ENCODE measurements around the gene ADPRS. TPM values are rescaled to one million over a fixed set of nuclear protein-coding genes. Genes with fewer than 3 reads are reported as not detected.

ADPRS gene
- total and polyA plus RNA-seq, 9 donors = 14.9 to 52.2 (median 24.9) TPM

DNA sequence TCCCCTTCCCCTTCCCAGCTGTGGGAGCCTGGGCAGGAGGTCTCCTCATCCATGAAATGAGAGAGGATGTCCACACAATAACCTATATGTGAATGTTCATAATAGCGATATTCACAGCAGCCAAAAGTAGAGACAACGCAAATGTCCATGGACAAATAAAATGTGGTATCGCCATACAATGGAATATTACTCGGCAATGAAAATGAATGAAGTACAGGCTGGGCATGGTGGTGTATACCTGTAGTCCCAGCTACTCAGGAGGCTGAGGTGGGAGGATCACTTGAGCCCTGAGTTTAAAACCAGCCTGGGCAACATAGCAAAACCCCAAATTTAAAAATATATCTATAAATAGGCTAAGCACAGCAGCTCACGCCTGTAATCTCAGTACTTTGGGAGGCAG lies 12.9 kb downstream of the ADPRS start:
- H3K9me3 ChIP-seq = no peaks in the 10 kb centered on the region
- H3K27ac ChIP-seq = no peak overlapping the region
- no peaks in the 10 kb centered on the region for H3K36me3 ChIP-seq
- H3K27me3 ChIP-seq = no peaks in the 10 kb centered on the region
- WGBS, 3 donors = 95 to 98% (median 96%) methylated on average over 5 of the region's 5 CpGs
- TF ChIP-seq POLR2A (IDR thresholded peaks at IDR 0.05) = no peak
- TF ChIP-seq, protein P1, sequence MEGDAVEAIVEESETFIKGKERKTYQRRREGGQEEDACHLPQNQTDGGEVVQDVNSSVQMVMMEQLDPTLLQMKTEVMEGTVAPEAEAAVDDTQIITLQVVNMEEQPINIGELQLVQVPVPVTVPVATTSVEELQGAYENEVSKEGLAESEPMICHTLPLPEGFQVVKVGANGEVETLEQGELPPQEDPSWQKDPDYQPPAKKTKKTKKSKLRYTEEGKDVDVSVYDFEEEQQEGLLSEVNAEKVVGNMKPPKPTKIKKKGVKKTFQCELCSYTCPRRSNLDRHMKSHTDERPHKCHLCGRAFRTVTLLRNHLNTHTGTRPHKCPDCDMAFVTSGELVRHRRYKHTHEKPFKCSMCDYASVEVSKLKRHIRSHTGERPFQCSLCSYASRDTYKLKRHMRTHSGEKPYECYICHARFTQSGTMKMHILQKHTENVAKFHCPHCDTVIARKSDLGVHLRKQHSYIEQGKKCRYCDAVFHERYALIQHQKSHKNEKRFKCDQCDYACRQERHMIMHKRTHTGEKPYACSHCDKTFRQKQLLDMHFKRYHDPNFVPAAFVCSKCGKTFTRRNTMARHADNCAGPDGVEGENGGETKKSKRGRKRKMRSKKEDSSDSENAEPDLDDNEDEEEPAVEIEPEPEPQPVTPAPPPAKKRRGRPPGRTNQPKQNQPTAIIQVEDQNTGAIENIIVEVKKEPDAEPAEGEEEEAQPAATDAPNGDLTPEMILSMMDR (IDR thresholded peaks at IDR 0.05) = no peak
- no peak for TF ChIP-seq EP300 (IDR thresholded peaks at IDR 0.05)
- no peak for DNase-seq
- intact Hi-C loops (cut with DNase I) = loop anchor here in 2 of 4 donors (5.0 to 10.0 kb wide), 2 partner anchors 36 to 323 kb away; no protein-coding TSS in a partner anchor
- H3K4me1 ChIP-seq (ENCODE audit: insufficient read depth) = no peaks in the 10 kb centered on the region
- H3K4me3 ChIP-seq = no peak overlapping the region

DNA sequence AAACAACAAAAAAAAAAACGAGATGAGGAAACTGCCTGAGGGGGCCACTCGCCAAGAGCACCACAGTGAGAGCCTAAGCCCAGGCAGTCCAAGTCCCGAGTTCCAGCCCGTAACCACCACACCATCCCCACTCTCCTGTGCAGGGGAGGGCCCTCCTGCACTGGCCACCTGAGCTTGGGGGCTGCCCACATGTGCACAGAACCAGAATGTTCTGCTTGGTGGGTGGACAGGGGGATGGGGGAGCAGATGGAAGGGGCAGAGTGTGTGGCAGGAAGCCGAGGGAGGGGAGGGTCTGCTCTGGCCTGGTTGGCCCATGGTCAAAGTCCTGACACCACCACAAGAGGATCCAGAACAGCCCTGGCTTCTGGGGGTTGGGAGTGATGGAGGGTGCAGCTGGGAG lies 17.6 kb downstream of the ADPRS start:
- TF ChIP-seq EP300 (IDR thresholded peaks at IDR 0.05) (no peak), POLR2A (IDR thresholded peaks at IDR 0.05) (no peak)
- TF ChIP-seq, protein P1 (IDR thresholded peaks at IDR 0.05) = no peak
- intact Hi-C loops (cut with DNase I) = loop anchor here in 1 of 4 donors (10.0 kb wide), 1 partner anchor 319 kb away; no protein-coding TSS in a partner anchor
- Histone ChIP-seq H3K4me3 (no peak overlapping the region), H3K27ac (no peak overlapping the region), H3K9me3 (no peaks in the 10 kb centered on the region), H3K36me3 (no peaks in the 10 kb centered on the region), H3K4me1 (ENCODE audit: insufficient read depth) (no peaks in the 10 kb centered on the region), H3K27me3 (no peaks in the 10 kb centered on the region)
- WGBS, 3 donors = 41 to 49% (median 46%) methylated on average over 5 of the region's 5 CpGs
- no peak for DNase-seq

DNA sequence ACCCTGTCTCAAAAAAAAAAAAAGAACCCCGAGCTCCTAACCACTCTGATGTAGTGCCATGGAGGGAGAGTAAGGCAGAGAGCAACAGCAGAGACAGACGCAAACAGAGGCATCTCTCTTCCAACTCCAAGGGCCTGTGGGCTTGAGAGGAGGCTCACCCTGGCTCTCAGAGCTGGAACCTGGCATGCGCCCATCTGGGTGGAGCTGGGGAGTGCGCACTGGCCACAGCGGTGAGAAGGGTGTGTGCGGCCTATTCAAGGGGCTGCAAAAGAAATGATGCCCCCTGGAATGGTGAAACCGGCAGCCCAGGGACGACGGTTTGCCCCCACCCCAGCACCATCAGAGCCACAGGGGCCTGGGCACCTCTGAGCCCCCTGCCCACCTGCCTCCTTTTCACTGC lies 18.7 kb downstream of the ADPRS start:
- intact Hi-C loops (cut with DNase I) = loop anchor here in 1 of 4 donors (10.0 kb wide), 1 partner anchor 317 kb away; no protein-coding TSS in a partner anchor

DNA sequence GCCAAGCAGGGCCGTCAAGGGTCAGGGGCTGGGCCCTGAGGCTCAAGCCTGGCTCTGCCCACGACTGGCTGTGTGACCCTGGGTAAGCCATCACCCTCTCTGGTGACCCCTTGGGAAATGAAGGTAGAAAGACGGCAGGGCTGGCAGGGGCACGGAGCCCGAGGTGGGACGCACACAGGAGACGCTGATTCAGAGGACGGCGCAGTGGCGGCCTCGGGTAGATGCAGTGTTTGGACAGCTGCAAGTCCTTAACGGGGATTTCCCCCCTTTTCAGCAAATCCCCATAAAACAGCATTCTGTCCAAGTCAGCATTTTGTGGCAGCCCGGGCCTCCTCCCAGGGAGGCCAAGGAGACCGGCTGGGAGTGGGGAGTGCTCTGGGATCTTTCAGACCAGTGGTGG lies 19.6 kb downstream of the ADPRS start:
- Histone ChIP-seq H3K27ac (no peak overlapping the region), H3K4me3 (no peak overlapping the region), H3K36me3 (no peaks in the 10 kb centered on the region), H3K4me1 (ENCODE audit: insufficient read depth) (no peaks in the 10 kb centered on the region), H3K27me3 (no peaks in the 10 kb centered on the region), H3K9me3 (no peaks in the 10 kb centered on the region)
- DNase-seq = no peak
- TF ChIP-seq, protein P1 (IDR thresholded peaks at IDR 0.05) = no peak
- TF ChIP-seq POLR2A (IDR thresholded peaks at IDR 0.05) (no peak), EP300 (IDR thresholded peaks at IDR 0.05) (no peak)
- intact Hi-C loops (cut with DNase I) = loop anchor here in 1 of 4 donors (10.0 kb wide), 1 partner anchor 316 kb away; no protein-coding TSS in a partner anchor
- 78 to 86% (median 86%) methylated on average over 14 of the region's 14 CpGs for WGBS, 3 donors

More for the DNA sequence above, 18.7 kb downstream of the ADPRS start:
- H3K4me3 ChIP-seq = no peak overlapping the region
- DNase-seq = no peak
- no peaks in the 10 kb centered on the region for H3K9me3 ChIP-seq
- H3K27me3 ChIP-seq = no peaks in the 10 kb centered on the region
- H3K36me3 ChIP-seq = no peaks in the 10 kb centered on the region
- H3K4me1 ChIP-seq (ENCODE audit: insufficient read depth) = no peaks in the 10 kb centered on the region
- TF ChIP-seq, protein P1 (IDR thresholded peaks at IDR 0.05) = no peak
- TF ChIP-seq POLR2A (IDR thresholded peaks at IDR 0.05) = no peak
- no peak for TF ChIP-seq EP300 (IDR thresholded peaks at IDR 0.05)
- no peak overlapping the region for H3K27ac ChIP-seq
- WGBS, 3 donors = 85 to 88% (median 86%) methylated on average over 9 of the region's 9 CpGs
